ENCODE results near the gene ASIP. TPM values are rescaled to one million over a fixed set of nuclear protein-coding genes. Genes with fewer than 3 reads are reported as not detected.
A peak's percentile ranks its signal among the peaks of the same experiment; 100 is the strongest.
"Not testable (repeated sequence)": the region's sequence is repeated elsewhere in the genome, so short reads cannot be mapped to it uniquely, and the experiment has no call there.

The ASIP gene, protein sequence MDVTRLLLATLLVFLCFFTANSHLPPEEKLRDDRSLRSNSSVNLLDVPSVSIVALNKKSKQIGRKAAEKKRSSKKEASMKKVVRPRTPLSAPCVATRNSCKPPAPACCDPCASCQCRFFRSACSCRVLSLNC
- not detected in 2 replicates for total RNA-seq
- polyA plus RNA-seq: 0.67 and 1.1 TPM in 2 replicates

DNA sequence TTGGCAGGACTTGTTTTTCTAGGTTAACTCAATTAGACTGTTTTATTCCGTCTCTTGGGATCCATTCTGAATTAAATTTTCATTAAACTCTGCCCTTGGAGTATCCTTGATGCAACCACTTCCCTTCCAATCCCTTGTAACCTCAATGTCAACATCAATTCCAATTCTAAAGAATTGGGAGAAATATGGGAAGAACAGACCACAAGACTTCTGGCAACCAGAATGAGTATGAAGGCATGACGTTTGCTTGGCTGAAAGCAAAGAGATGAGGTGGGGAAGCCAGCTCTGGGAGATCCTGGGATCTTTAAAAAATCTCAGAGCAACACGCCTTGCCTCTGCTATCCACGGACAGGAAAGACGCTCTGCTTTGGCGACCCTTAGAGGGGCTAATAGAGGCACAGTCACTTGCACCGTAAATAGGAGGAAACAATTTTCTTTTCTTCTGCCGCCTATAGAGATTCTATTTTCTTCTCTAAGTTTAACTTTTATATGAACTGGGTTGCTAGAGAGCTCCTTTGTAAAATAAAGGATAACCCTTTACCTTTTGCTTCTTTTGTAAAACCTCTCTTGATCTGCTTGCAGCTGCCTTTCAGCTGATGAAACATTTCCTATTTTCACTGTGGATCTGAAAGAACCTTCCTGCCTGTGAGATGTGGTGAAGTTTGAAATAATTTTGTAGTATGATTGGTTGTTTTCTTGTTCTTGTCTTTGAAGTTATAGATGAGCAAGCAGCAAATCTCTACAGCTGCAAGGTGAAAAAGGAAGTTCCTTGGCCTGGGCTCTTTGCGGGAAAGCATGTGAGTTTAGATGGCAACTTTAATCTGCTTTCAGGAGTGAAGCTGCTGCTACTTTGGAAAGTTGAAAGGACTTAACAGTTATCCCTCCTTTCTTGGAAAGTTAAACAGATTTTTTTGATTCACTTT is at the start of gene ASIP:
Gene ASIP, plus strand, starts transcription at position 731 of the 923 bp plus-strand sequence. CDS start 18,952 bp downstream, outside the sequence.
- Histone ChIP-seq H3K27ac (no peak within 1 kb of the TSS), H3K36me3 (no peaks in the 10 kb centered on the region), H3K9me3 (ENCODE audit: low read depth) (no peaks in the 10 kb centered on the region), H3K4me1 (ENCODE audit: low read depth) (no peaks in the 10 kb centered on the region), H3K27me3 (no peaks in the 10 kb centered on the region), H3K4me3 (no peak within 1 kb of the TSS)
- TF ChIP-seq, protein P1, sequence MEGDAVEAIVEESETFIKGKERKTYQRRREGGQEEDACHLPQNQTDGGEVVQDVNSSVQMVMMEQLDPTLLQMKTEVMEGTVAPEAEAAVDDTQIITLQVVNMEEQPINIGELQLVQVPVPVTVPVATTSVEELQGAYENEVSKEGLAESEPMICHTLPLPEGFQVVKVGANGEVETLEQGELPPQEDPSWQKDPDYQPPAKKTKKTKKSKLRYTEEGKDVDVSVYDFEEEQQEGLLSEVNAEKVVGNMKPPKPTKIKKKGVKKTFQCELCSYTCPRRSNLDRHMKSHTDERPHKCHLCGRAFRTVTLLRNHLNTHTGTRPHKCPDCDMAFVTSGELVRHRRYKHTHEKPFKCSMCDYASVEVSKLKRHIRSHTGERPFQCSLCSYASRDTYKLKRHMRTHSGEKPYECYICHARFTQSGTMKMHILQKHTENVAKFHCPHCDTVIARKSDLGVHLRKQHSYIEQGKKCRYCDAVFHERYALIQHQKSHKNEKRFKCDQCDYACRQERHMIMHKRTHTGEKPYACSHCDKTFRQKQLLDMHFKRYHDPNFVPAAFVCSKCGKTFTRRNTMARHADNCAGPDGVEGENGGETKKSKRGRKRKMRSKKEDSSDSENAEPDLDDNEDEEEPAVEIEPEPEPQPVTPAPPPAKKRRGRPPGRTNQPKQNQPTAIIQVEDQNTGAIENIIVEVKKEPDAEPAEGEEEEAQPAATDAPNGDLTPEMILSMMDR (IDR thresholded peaks at IDR 0.05; ENCODE audit: low read depth, low read length): no peak
- peak in 1 of 2 donors; percentile 29 for DNase-seq (ENCODE audit: low read depth in 1 of 2, low spot score in 1 of 2)

DNA sequence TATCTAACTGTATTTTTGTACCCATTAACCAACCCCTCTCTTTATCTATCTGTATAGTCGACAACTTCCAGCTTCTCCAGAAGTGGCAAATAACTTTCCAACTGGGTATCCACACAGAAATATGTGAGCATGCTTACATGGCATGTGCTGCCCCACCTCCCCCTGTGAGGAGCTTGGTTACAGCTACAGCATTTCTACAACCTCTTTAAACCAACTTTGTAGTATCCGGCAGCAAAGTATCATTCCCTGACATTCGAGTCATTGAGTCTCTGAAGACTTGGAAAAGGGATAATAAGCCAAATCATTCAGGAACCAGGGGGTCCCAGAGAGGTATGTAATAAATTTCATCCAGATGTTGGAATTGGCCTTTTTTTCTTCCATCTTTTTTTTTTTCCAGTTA is 48.2 kb upstream of the ASIP start:
- no peak for DNase-seq (ENCODE audit: low read depth in 1 of 2, low spot score in 1 of 2)
- Histone ChIP-seq H3K36me3 (no peaks in the 10 kb centered on the region), H3K27ac (peak overlapping the region; percentile 14), H3K9me3 (ENCODE audit: low read depth) (no peaks in the 10 kb centered on the region), H3K4me3 (no peak overlapping the region), H3K4me1 (ENCODE audit: low read depth) (peaks cover 30% of the 10 kb centered on the region), H3K27me3 (no peaks in the 10 kb centered on the region)
- TF ChIP-seq, protein P1 (IDR thresholded peaks at IDR 0.05; ENCODE audit: low read depth, low read length): no peak

DNA sequence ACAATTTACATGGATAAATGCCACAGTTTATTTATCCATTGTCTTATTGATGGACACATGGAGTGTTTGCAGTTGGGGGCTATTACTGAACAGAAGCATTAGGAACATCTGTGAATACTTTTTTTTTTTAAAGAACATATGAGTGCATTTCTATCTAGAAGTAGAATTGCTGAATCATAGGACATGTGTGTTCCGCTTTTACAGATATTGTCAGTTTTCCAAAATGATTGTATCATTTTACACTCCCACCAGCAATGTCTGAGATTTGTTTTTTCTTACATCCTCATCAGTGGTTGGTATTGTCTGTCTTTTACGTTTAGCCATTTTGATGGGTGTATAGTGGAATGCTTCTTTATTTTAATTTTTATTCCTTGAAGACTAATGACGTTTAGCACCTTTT is 42.0 kb upstream of the ASIP start:
- Histone ChIP-seq H3K9me3 (ENCODE audit: low read depth) (no peaks in the 10 kb centered on the region), H3K27me3 (no peaks in the 10 kb centered on the region), H3K36me3 (no peaks in the 10 kb centered on the region), H3K4me3 (no peak overlapping the region), H3K27ac (no peak overlapping the region), H3K4me1 (ENCODE audit: low read depth) (peaks cover 15% of the 10 kb centered on the region)
- TF ChIP-seq, protein P1 (IDR thresholded peaks at IDR 0.05; ENCODE audit: low read depth, low read length): no peak
- DNase-seq (ENCODE audit: low read depth in 1 of 2, low spot score in 1 of 2): no peak

DNA sequence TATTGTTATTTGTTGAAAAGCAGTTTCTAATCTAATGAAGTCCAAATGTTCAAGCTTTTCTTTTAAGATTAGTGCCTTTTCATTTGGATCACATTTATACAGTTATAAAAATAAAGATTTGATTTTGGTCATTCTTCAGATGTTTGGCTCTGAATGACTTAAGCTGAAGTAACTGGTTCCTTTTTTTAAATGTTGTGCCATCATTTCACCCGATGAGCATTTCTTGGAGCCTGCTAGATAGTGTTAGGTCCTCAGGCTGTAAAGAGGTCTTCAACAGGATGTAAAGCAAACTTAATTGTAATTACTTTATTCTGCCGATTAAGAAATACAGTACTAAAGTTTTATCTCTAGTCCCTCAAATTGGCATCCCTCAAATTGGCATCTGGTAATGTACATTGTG is 41.2 kb upstream of the ASIP start:
- DNase-seq (ENCODE audit: low read depth in 1 of 2, low spot score in 1 of 2): no peak
- peaks cover 6% of the 10 kb centered on the region for H3K4me1 ChIP-seq (ENCODE audit: low read depth)
- H3K9me3 ChIP-seq (ENCODE audit: low read depth): no peaks in the 10 kb centered on the region
- H3K27me3 ChIP-seq: no peaks in the 10 kb centered on the region
- H3K4me3 ChIP-seq: no peak overlapping the region
- no peaks in the 10 kb centered on the region for H3K36me3 ChIP-seq
- no peak overlapping the region for H3K27ac ChIP-seq
- TF ChIP-seq, protein P1 (IDR thresholded peaks at IDR 0.05; ENCODE audit: low read depth, low read length): no peak

DNA sequence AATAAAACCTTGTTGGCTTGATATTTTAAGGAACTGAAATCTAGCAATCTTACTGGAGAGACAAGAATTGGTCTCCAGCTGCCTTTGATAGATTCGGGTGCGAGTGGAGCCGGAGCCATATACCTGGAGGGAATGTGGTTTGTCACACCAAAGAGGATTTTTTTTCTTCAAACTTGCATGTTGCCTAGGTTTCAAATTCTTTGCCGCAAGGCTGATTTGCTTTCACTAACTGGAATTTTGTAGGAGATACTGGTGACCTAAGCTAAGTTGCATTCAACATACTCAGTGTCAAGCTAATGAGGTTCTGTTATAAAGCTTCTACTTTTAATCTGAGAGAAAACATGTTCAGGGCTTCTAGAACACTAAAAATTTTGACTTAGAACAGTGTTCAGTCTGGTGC is 39.7 kb upstream of the ASIP start:
- no peaks in the 10 kb centered on the region for H3K36me3 ChIP-seq
- TF ChIP-seq, protein P1 (IDR thresholded peaks at IDR 0.05; ENCODE audit: low read depth, low read length): no peak
- H3K4me1 ChIP-seq (ENCODE audit: low read depth): no peaks in the 10 kb centered on the region

DNA sequence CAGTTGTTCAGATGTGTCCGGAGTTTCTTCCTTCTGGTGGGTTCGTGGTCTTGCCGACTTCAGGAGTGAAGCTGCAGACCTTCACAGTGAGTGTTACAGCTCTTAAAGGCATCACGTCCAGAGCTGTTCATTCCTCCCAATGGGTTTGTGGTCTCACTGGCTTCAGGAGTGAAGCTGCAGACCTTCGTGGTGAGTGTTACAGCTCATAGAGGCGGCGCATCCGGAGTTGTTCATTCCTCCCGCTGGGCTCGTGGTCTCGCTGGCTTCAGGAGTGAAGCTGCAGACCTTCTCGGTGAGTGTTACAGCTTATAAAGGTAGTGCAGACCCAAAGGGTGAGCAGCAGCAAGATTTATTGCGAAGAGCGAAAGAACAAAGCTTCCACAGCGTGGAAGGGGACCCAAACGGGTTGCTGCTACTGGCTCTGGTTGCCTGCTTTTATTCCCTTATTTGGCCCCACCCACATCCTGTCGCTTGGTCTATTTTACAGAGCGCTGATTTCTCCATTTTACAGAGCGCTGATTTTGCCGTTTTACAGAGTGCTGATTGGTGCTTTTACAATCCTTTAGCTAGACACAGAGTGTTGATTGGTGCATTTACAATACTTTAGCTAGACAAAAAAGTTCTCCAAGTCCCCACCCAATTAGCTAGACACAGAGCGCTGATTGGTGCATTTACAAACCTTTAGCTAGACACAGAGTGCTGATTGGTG is 35.9 kb upstream of the ASIP start:
- not testable (repeated sequence) for H3K4me3 ChIP-seq; H3K27me3 ChIP-seq; H3K27ac ChIP-seq; H3K4me1 ChIP-seq (ENCODE audit: low read depth); DNase-seq (ENCODE audit: low read depth in 1 of 2, low spot score in 1 of 2); H3K9me3 ChIP-seq (ENCODE audit: low read depth); H3K36me3 ChIP-seq

More for the DNA sequence above, 39.7 kb upstream of the ASIP start:
- no peak for DNase-seq (ENCODE audit: low read depth in 1 of 2, low spot score in 1 of 2)
- no peak overlapping the region for H3K27ac ChIP-seq
- no peaks in the 10 kb centered on the region for H3K27me3 ChIP-seq
- H3K4me3 ChIP-seq: no peak overlapping the region
- no peaks in the 10 kb centered on the region for H3K9me3 ChIP-seq (ENCODE audit: low read depth)

Data from cardiac muscle cell (in vitro differentiated cells and primary cell).